Limb (tissue), 2 donors: ENCODE results near the gene BAIAP2L1.
"Not testable (repeated sequence)": the region's sequence is repeated elsewhere in the genome, so short reads cannot be mapped to it uniquely, and the experiment has no call there.

Experiments used
- DNase-seq, 2 donors: peaks; one replicate each; pipeline ENCODE4 v3.0.0-alpha.2; 2016; ENCODE audit errors: extremely low spot score in 2 of 2

The BAIAP2L1 gene

GRCh38 chr7:98322331-98323270, 78.3 kb downstream of the BAIAP2L1 start:
- no peak for DNase-seq

DNA sequence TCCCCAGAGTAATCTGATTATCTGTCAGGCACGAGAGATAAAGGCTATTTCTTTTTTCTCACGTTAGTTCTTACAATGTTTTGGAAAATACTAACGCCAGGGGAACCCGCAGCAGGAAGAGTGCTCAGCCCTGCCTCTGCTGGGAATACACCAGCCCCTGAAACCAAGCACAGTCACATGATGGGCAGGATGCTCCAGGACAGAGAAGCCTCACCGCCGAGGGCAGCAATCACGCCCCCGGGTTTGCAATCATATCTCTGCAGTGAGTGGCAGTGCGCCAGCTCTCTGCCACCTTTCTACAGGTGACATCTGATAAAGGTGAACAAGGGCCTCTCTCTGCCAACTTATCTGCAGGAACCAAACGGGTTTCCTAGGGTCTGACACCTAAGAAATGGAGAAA, 79.6 kb downstream of the BAIAP2L1 start:
- DNase-seq, result no peak

DNA sequence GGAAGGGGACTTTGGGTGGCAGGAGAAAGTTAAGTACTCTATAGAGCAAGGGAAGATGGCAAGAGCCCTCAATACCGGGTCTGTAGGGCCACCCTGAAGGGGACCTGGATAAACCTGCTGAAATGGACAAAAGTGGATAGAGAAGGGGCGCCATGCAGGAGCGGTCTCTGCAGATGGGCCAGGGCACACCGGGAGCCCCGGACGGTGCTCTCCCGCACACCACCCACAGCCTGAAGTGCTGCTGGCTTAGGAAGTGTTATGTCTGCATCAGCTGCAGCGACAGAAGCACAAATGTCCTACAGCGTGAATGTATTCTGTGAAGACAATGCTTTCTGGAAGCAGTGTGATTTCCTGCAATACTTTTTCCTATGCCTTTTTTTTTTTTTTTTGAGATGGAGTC, 81.7 kb downstream of the BAIAP2L1 start:
- DNase-seq, result no peak

DNA sequence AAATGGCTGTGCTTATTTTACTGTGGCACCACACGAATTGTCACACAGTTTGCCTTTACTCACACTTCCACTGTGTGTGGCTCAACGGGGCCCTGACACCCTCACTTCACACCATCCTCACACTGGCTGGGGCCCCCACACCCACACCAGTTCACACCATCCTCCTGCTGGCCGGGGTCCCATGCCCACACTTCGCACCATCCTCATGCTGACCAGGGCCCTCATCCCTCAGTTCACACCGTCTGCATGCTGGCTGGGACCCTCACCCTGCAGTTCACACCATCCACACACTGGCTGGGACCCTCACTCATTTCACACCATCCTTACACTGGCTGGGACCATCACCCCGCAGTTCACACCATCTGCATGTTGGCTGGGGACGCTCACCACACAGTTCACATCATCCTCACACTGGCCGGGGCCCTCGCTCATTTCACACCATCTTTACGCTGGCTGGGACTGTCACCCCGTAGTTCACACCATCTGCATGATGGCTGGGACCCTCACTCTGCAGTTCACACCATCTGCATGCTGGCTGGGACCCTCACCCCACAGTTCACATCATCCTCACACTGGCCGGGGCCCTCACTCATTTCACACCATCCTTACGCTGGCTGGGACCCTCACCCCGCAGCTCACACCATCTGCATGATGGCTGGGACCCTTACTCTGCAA, 83.4 kb downstream of the BAIAP2L1 start:
- DNase-seq, result no peak

DNA sequence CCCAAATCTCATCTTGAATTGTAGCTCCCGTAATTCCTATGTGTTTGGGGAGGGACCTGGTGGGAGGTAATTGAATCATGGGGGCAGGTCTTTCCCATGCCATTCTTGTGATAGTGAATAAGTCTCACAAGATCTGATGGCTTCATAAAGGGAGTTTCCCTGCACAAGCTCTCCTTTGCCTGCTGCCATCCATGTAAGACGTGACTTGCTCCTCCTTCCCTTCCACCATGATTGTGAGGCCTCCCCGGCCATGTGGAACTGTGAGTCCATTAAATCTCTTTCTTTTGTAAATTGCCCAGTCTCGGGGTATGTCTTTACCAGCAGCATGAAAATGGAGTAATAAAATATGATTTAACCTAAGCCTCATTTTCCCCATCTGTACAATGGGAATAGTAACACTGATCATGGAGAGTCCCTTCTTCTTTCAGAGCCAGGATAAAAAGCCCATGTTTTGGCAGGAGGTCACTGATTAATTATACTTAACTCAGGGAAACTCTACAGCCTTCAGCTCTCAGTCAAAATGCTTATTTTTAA, 84.8 kb downstream of the BAIAP2L1 start:
- DNase-seq, result not testable (repeated sequence)

DNA sequence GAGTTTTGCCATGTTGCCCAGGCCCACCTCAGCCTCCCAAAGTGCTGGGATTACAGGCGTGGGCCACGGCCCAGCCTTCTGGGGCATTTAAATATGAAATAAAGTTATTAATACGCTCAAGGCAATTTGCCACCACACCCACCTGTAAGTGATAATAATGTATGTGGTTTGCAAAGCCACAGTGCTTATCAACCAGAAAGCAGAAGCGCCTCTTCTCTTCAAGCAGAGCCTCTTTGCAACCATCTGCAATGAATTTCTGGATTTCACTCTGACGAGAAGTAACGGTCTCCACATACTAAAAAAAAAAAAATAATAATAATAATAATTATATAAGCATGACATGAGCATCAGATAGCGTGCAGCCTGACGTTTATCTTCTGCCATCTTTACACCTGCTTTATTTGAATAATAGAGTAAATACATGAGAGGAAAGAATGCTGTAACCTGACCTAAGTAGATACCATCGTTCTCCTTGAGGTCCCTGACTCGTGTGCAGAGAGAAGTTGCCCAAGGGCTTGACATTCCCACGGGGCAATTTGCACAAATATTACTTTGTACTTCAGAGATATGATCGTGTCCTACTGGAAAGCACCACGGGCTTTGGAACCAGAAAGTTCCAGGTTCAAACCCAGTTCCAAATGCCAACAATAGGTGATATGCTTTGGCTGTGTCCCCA, 85.4 kb downstream of the BAIAP2L1 start:
- DNase-seq, result no peak

GRCh38 chr7:98314469-98314868, 86.4 kb downstream of the BAIAP2L1 start:
- DNase-seq, result no peak

- no peak for DNase-seq
Observed at GRCh38 chr7:98312201-98312600, 88.7 kb downstream of the BAIAP2L1 start.

DNA sequence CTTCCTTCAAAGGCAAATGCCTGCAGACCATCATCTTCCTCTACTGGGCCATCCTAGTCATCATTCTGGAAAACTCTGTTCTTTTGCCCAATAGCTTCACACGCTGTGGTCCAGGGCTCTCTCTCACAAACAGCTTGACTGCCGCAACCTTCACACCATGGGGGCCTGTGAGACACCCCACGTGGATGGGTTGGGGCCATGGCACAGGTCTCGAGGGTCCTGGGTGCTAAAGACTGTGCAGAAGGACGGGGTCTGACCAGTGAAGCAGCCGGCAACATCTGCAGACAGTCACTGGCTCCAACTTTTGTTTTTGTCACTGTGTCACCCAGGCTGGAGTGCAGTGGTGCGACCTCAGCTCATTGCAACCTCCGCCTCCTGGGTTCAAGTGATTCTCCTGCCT, 91.3 kb downstream of the BAIAP2L1 start:
- DNase-seq, result no peak

- DNase-seq, result no peak
Observed at GRCh38 chr7:98307971-98308466, 92.9 kb downstream of the BAIAP2L1 start.

DNA sequence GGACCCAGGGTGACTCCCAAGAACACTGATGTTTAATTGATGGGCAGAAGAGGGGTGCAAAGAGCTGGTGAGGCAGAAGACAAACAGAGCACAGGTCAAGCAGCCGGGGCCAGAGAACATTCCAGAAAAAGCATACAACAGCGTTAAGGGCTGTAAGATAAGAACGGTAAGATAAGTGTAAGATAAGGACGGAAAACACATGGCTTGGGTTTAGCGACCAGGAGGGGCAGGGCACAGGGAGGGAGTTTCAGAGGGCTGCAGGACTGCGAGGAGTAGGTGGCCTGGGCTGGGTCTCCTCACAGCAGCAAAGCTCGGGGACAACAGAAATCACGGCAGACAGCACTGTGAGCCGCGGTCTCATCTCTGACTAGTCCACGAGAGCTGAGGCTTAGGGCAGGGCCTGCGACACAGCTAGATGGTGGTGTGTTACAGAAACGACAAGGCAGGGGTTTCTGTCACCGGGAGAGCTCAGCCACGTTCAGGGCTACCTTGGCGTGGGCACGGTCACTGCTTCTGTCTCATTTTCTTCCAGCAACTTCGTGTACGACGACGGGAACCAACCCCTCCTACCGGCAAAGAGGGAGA, 94.8 kb downstream of the BAIAP2L1 start:
- DNase-seq, result no peak

- no peak for DNase-seq
Observed at GRCh38 chr7:98303906-98304305, 97.0 kb downstream of the BAIAP2L1 start.

GRCh38 chr7:98303176-98303865, 97.6 kb downstream of the BAIAP2L1 start:
- DNase-seq, result no peak

- DNase-seq, result no peak
Observed at GRCh38 chr7:98301693-98302470, 99.0 kb downstream of the BAIAP2L1 start.

DNA sequence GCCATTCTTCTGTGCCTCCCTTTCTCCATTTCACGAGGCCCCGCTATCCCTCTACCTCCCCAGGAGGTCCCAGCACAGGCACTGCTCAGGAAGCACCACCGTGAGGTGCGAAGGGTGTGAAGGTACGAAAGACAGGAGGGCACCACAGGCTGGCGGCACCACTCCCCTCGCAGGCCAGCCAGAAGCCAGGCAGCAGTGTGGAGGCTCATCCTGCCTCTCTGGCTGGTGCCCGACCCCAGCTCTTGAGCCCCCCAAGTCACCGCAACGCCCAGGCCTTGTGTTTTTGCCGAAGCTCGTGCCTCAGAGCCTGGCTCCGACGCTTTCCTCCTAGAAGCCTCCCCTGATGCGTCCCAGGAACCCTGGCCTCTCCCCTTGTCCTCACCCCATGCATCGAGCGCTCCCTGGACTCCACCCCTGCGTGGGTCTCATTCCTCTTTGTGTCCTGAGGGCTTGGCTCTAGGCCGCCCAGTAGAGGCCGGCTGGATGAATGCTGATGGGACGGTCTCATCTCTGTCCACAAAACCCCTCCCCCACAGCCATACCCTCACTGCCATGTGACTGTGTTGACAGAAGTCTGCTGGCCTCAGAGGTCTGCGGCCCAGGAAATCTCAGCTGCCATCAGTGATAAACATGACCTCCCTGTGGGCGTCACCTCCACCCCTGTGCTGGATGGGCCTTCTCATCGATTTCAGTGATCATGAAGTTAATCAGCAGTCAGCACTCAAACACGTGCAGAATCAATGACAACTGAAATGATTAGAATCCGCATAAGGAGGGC, 100.1 kb downstream of the BAIAP2L1 start:
- DNase-seq, result no peak

DNA sequence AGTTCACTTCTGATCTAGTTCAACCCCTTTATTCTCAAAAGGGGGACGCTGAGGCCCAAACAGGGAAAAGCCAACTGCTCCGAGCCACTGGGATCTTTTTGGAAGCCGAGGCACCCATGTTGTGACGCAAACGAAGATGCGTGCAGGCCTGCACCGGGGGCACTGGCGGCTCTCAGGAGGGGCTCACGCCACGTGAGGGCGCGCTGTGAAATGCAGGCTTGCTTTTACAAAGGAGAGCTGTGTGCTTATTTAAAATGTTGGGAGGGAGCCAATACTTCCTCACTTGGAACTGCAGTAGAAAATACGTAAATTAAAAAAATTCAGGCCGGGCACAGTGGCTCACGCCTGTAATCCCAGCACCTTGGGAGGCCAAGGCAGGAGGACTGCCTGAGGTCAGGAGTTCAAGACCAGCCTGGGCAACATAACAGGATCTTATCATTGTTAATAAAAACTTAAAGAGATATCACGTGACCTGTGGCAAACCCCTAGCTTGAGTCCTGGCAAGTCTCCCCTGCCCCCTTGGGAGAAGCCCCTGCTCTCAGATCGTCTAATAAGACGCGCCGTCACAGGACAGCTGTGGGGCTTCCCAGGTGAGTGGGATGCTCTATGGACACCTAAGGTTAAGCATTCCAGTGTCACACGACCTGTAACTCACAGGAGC, 103.1 kb downstream of the BAIAP2L1 start:
- no peak for DNase-seq

GRCh38 chr7:98296833-98297232, 104.1 kb downstream of the BAIAP2L1 start:
- no peak for DNase-seq

GRCh38 chr7:98295467-98296192, 105.3 kb downstream of the BAIAP2L1 start:
- no peak for DNase-seq
